Right lobe of liver (tissue), 6 donors: ENCODE data around the gene SNX8. TPM values are rescaled to one million over a fixed set of nuclear protein-coding genes. Genes with fewer than 3 reads are reported as not detected.
A peak's percentile ranks its signal among the peaks of the same experiment; 100 is the strongest.

ENCODE experiments used
- ATAC-seq, 4 donors: fragments of 200-7000 bp; cut with Tn5 transposase; one replicate each; pipeline ENCODE4 v1.9.1; 2020; ENCODE audit warnings: mild to moderate bottlenecking in 4 of 4, moderate library complexity in 4 of 4
- DNase-seq, 3 donors: peaks; one replicate each; pipeline ENCODE4 v3.0.0-alpha.2; 2020
- H3K27ac ChIP-seq, 3 donors: fragments of 200-600 bp; one replicate each; pipeline ENCODE4 v1.8.0; 2022
- H3K27me3 ChIP-seq, 2 donors: fragments of 200-600 bp; one replicate each; pipeline ENCODE4 v1.8.0; 2022
- H3K36me3 ChIP-seq, 4 donors: fragments of 200-600 bp; sonication (generic) in 1 of 4; one replicate each; pipeline versions ENCODE4 v1.5.1 to v1.8.0; 2017 to 2022; ENCODE audit warnings: control low read depth in 1 of 4
- H3K4me1 ChIP-seq, 4 donors: fragments of 200-600 bp; sonication (generic) in 1 of 4; one replicate each; pipeline versions ENCODE4 v1.5.1 to v1.8.0; 2017 to 2022; ENCODE audit warnings: control low read depth in 1 of 4
- H3K4me3 ChIP-seq, 3 donors: fragments of 200-600 bp; one replicate each; pipeline ENCODE4 v1.8.0; 2022
- H3K9me3 ChIP-seq, 4 donors: fragments of 200-600 bp; sonication (generic) in 1 of 4; one replicate each; pipeline versions ENCODE4 v1.5.1 to v1.8.0; 2017 to 2022; ENCODE audit warnings: control low read depth in 1 of 4
- CTCF ChIP-seq, 4 donors: fragments of 200-600 bp in 3 of 4; fragments of 450-650 bp in 1 of 4; IDR thresholded peaks; one replicate each; pipeline versions ENCODE4 v1.5.1 to v1.8.0; 2016 to 2022; ENCODE audit warnings: antibody characterized with exemption in 4 of 4, mild to moderate bottlenecking in 2 of 4
- POLR2A ChIP-seq: fragments of 450-650 bp; IDR thresholded peaks from one replicate; pipeline ENCODE4 v1.6.1; 2017; ENCODE audit warnings: antibody characterized with exemption, mild to moderate bottlenecking
- WGBS: methylation state at CpG from one replicate; pipeline ENCODE4 v1.1.6; 2018; ENCODE audit warnings: low coverage, low lambda C conversion rate; ENCODE audit not compliant: insufficient coverage; ENCODE audit errors: missing lambda C conversion rate; 5-methylcytosine and 5-hydroxymethylcytosine counted together
- intact Hi-C, 2 donors: fragments of 100-400 bp; cut with DNase I; formaldehyde crosslinking; loops; one replicate each; pipeline versions ENCODE4 v1.11.2 to v1.14.1; 2022
- total RNA-seq, 6 experiments: library from RNA; depleted of rRNA in 2 of 6; stranded (reverse); fragments of >200 nt in 2 of 6; fragmentation: NEBNext Ultra II Directional in 3 of 6; extraction: Animal tissue kit (Norgen Biotek cat#: 25700) in 3 of 6; gene quantifications; one replicate each; pipeline versions ENCODE4 v1.1.0 to v1.2.4, GENCODE V29; 2016 to 2023
- donor health status: DM: no; HTN: yes; CAD: no.
- donor health status: DM: no; HTN: no; CAD: no.
- donor health status: DM: no; HTN: no; CAD: no.
- donor health status: DM: no; HTN: yes; CAD: no.
- donor health status: DM: no; HTN: yes; CAD: no.

The SNX8 gene
- total RNA-seq, 6 experiments from 2014 or later = 9.1 to 26.2 (median 13.0) TPM

- Histone ChIP-seq H3K27me3 (no peaks in the 10 kb centered on the region), H3K4me1 (no peaks in the 10 kb centered on the region), H3K36me3 (no peaks in the 10 kb centered on the region), H3K9me3 (no peaks in the 10 kb centered on the region), H3K4me3 (no peak overlapping the region), H3K27ac (no peak overlapping the region)
- intact Hi-C loops = no loop called here
- WGBS = 63% methylated on average over 6 of the region's 6 CpGs
- TF ChIP-seq CTCF (IDR thresholded peaks at IDR 0.05) (no peak), POLR2A (no peak)
- DNase-seq = no peak
- peak in 1 of 4 donors; percentile 38 for ATAC-seq
These were observed 17.5 kb upstream of the SNX8 start for GRCh38 chr7:2331707-2332106.

GRCh38 chr7:2330493-2330892 is 16.3 kb upstream of the SNX8 start:
- Histone ChIP-seq H3K9me3 (no peaks in the 10 kb centered on the region), H3K4me1 (no peaks in the 10 kb centered on the region), H3K27me3 (no peaks in the 10 kb centered on the region), H3K27ac (no peak overlapping the region), H3K4me3 (no peak overlapping the region), H3K36me3 (no peaks in the 10 kb centered on the region)
- no peak for ATAC-seq
- TF ChIP-seq POLR2A (no peak), CTCF (IDR thresholded peaks at IDR 0.05) (no peak)
- intact Hi-C loops = no loop called here
- no CpG with 5 or more reads among the region's 2 CpGs for WGBS
- no peak for DNase-seq

GRCh38 chr7:2326951-2327350 is 12.7 kb upstream of the SNX8 start:
- H3K27me3 ChIP-seq = no peaks in the 10 kb centered on the region
- ATAC-seq (peak; percentile 26 to 70 (median 46)), DNase-seq (no peak)
- H3K9me3 ChIP-seq = no peaks in the 10 kb centered on the region
- 81% methylated on average over 7 of the region's 7 CpGs for WGBS
- intact Hi-C loops = no loop called here
- no peak overlapping the region for H3K4me3 ChIP-seq
- no peak overlapping the region for H3K27ac ChIP-seq
- no peaks in the 10 kb centered on the region for H3K4me1 ChIP-seq
- H3K36me3 ChIP-seq = no peaks in the 10 kb centered on the region
- TF ChIP-seq POLR2A (no peak), CTCF (IDR thresholded peaks at IDR 0.05) (no peak)

- intact Hi-C loops = no loop called here
- DNase-seq (no peak), ATAC-seq (peak in 3 of 4 donors; percentile 26 to 51 (median 38))
- no peaks in the 10 kb centered on the region for H3K9me3 ChIP-seq
- no peak for TF ChIP-seq CTCF (IDR thresholded peaks at IDR 0.05)
- no peak for TF ChIP-seq POLR2A
- 37% methylated on average over 4 of the region's 4 CpGs for WGBS
- no peaks in the 10 kb centered on the region for H3K27me3 ChIP-seq
- no peak overlapping the region for H3K4me3 ChIP-seq
- no peaks in the 10 kb centered on the region for H3K4me1 ChIP-seq
- no peaks in the 10 kb centered on the region for H3K36me3 ChIP-seq
- no peak overlapping the region for H3K27ac ChIP-seq
These were observed 10.9 kb upstream of the SNX8 start for GRCh38 chr7:2325162-2325561.

- ATAC-seq (peak in 2 of 4 donors; percentile 27 to 29), DNase-seq (no peak)
- no peak overlapping the region for H3K4me3 ChIP-seq
- no peaks in the 10 kb centered on the region for H3K36me3 ChIP-seq
- H3K9me3 ChIP-seq = no peaks in the 10 kb centered on the region
- H3K27me3 ChIP-seq = no peaks in the 10 kb centered on the region
- intact Hi-C loops = no loop called here
- H3K4me1 ChIP-seq = no peaks in the 10 kb centered on the region
- WGBS = 26% methylated on average over 4 of the region's 11 CpGs
- TF ChIP-seq CTCF (IDR thresholded peaks at IDR 0.05) (no peak), POLR2A (no peak)
- no peak overlapping the region for H3K27ac ChIP-seq
These were observed 6.8 kb upstream of the SNX8 start for GRCh38 chr7:2321020-2321419.
